Epithelial cell of prostate (primary cell): ENCODE data around the gene FOXD4L1.
"Not testable (repeated sequence)": the region's sequence is repeated elsewhere in the genome, so short reads cannot be mapped to it uniquely, and the experiment has no call there.

ENCODE experiments used
- DNase-seq: peaks from one replicate; pipeline ENCODE4 v3.0.0-alpha.2; 2011; ENCODE audit warnings: low read depth, low spot score
- H3K27ac ChIP-seq: fragments of 450-650 bp; 2 replicates; pipeline ENCODE4 v1.5.1; 2017; ENCODE audit warnings: mild to moderate bottlenecking

The FOXD4L1 gene

GRCh38 chr2:113498365-113498764 lies at the start of gene FOXD4L1:
Gene FOXD4L1, plus strand, starts transcription at chr2:113498665. Its CDS starts 592 bp downstream, at chr2:113499257.
- H3K27ac ChIP-seq, DNase-seq: not testable (repeated sequence)

GRCh38 chr2:113465770-113466169 lies 32.7 kb upstream of the FOXD4L1 start:
- H3K27ac ChIP-seq, DNase-seq: not testable (repeated sequence)

DNA sequence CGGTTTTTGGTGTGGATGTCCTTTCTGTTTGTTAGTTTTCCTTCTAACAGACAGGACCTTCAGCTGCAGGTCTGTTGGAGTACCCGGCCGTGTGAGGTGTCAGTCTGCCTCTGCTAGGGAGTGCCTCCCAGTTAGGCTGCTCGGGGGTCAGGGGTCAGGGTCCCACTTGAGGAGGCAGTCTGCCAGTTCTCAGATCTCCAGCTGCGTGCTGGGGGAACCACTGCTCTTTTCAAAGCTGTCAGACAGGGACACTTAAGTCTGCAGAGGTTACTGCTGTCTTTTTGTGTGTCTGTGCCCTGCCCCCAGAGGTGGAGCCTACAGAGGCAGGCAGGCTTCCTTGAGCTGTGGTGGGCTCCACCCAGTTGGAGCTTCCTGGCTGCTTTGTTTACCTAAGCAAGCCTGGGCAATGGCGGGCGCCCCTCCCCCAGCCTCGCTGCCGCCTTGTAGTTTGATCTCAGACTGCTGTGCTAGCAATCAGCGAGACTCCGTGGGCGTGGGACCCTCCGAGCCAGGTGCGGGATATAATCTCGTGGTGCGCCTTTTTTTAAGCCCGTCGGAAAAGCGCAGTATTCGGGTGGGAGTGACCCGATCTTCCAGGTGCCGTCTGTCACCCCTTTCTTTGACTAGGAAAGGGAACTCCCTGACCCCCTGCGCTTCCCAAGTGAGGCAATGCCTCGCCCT lies 21.6 kb upstream of the FOXD4L1 start:
- not testable (repeated sequence) for H3K27ac ChIP-seq, DNase-seq

- H3K27ac ChIP-seq, DNase-seq: not testable (repeated sequence)
Measured at GRCh38 chr2:113496527-113496926, 1.9 kb upstream of the FOXD4L1 start.

DNA sequence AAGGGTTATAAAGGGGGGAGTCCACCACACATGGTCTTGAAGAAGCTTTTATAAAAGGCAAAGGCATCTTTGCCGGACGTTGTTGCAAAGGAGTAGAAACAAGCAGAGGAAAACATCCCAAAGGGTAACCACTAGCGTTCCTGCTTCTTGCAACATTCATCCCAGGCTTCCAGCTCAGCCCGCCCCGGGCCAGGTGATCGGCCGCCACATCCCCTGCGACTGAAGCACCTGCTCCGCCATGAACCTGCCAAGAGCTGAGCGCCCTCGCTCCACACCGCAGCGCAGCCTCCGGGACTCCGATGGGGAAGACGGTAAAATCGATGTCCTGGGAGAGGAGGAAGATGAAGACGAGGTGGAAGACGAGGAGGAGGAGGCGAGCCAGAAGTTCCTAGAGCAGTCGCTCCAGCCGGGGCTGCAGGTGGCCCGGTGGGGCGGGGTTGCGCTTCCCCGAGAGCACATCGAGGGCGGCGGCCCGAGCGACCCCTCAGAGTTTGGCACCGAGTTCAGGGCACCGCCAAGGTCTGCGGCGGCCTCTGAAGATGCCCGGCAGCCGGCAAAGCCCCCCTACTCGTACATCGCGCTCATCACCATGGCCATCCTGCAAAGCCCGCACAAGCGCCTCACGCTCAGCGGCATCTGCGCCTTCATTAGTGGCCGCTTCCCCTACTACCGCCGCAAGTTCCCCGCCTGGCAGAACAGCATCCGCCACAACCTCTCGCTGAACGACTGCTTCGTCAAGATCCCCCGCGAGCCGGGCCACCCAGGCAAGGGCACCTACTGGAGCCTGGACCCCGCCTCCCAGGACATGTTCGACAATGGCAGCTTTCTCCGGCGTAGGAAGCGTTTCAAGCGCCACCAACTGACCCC lies 787 bp downstream of the FOXD4L1 start:
- not testable (repeated sequence) for H3K27ac ChIP-seq, DNase-seq

DNA sequence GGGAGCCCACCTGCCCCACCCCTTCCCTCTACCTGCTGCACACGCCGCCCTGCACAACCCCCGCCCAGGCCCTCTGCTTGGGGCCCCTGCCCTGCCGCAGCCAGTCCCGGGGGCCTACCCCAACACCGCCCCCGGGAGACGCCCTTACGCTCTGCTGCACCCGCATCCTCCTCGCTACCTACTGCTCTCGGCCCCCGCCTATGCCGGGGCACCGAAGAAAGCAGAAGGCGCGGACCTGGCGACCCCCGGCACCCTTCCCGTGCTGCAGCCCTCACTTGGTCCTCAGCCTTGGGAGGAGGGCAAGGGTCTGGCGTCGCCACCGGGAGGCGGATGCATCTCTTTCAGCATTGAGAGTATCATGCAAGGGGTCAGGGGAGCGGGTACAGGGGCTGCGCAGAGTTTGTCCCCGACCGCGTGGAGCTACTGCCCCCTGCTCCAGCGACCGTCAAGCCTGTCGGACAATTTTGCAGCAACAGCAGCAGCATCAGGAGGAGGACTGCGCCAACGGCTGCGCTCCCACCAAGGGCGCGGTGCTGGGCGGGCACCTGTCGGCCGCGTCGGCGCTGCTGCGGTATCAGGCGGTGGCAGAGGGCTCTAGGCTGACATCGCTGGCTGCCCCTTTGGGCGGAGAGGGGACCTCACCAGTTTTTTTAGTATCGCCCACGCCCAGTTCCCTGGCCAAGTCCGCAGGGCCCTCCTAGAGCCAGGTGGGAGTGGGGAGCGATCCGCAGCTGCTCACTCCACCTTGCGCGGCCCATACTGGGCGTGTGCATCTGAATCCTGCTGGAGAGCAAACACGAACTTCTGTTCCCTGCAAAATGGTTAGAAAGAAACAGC lies 1.6 kb downstream of the FOXD4L1 start:
- H3K27ac ChIP-seq, DNase-seq: not testable (repeated sequence)

- not testable (repeated sequence) for H3K27ac ChIP-seq, DNase-seq
Measured at GRCh38 chr2:113500723-113501038, 2.2 kb downstream of the FOXD4L1 start.

GRCh38 chr2:113502216-113503093 lies 4.0 kb downstream of the FOXD4L1 start:
- not testable (repeated sequence) for DNase-seq, H3K27ac ChIP-seq

GRCh38 chr2:113503094-113504042 lies 4.9 kb downstream of the FOXD4L1 start:
- not testable (repeated sequence) for H3K27ac ChIP-seq, DNase-seq

GRCh38 chr2:113504081-113504480 lies 5.6 kb downstream of the FOXD4L1 start:
- DNase-seq, H3K27ac ChIP-seq: not testable (repeated sequence)

- not testable (repeated sequence) for DNase-seq, H3K27ac ChIP-seq
Measured at GRCh38 chr2:113507394-113508140, 9.1 kb downstream of the FOXD4L1 start.

DNA sequence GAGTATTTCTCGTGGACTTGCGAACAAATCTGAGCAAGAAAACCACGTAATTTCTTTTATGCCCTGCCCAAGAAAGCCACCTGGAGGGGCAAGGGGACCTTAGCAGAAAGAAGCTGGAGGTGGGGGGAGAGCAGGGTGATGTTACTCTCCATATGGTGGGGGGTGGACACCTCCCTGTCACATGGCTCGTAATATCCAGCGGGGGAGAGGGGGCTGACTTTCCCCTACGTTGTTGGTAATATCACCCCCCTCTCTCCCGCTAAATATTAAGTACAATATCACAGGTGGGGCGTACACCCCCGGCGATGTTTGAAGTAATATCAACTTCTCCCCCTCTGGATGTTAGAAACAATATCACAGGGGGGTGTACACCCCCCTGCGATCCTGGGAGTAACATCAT lies 9.7 kb downstream of the FOXD4L1 start:
- not testable (repeated sequence) for H3K27ac ChIP-seq, DNase-seq

DNA sequence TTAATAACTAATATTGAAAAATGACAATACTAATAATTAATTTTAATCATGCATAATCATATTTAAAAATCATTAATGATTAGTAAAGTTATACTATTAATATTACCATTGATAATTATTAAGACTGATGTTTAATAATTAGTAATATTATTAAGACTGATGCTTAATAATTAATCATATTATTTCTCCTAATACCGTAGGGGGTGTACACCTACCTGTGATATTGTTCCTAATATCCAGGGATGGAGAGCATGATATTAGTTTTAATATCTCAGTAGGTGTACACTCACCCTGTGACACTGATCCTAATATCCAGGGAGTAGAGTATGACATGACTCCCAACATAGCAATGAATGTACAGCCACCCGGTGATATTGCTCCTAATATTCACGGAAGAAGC lies 12.4 kb downstream of the FOXD4L1 start:
- not testable (repeated sequence) for DNase-seq, H3K27ac ChIP-seq

DNA sequence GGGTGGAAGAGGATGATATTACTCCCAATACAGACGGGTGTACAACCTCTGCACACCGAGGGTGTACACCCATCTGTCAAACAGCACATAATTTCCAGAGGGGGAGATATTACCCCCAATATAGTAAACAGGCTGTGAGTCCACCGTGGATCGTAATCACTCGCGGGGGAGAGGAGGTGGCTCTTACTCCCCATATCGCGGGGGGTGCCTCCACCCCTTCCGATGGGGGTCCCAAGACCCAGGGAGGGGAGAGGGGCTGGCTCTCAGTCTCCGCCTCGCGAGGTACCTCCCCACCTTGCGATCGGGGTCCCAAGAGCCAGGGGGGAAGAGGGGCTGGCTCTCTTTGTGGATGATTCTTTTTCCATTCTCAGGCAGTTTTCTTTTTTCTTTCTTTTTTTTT lies 13.4 kb downstream of the FOXD4L1 start:
- not testable (repeated sequence) for DNase-seq, H3K27ac ChIP-seq

DNA sequence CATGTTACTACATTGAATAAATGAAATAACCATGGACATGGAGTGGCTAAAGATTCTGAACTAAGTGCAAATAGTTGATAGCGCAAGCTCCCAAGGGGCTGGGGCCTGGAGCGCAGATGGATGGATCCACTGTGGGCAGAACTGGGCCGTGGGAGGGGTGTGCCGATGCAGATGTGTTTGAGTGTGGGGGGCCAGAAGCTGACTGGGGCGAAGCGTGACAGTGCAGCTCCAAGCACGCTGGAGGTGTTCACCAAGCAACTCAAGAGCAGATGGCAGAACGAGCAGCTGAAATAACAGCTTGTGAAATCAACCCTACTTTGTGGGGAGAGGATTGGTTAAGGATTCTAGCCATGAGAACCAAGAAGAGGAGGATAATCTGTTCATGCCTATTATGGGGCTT lies 17.0 kb downstream of the FOXD4L1 start:
- DNase-seq, H3K27ac ChIP-seq: not testable (repeated sequence)

DNA sequence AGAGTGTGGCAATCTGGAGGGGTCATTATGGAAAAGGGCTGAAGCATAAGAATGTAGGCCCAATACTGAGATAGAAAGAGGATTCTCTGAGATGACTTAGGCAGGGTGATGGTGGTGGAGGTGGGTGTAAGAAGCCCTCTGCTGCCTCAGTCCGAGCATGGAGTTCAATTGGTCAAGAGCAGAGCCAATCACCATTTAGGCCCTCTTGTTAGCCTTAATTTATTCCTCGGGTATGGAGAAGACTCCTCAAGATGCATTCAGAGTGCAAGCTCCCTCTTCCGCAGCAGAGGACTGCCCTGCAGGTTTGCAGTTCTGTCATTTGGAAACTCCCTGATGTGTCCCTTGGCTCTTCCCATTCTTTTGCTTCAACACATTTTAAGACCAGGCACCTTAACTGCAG lies 17.5 kb downstream of the FOXD4L1 start:
- not testable (repeated sequence) for DNase-seq, H3K27ac ChIP-seq

DNA sequence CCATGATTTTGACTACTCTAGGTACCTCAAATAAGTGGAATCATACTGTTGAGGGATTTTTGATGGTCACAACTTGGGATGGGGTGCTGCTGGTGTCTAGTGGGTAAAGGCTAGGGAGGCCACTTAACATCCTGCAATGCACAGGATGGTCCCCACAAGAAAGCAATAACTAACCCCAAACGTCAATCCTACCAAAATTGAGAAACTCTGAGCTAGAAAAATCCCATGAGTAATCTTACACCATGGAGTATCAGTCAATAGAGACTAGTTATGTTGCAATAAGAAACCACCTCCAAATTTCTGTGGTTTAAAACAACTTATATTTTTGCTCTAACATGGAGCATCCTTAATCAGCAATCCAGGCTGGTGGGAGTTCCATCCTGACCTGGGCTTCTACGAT lies 18.6 kb downstream of the FOXD4L1 start:
- not testable (repeated sequence) for DNase-seq, H3K27ac ChIP-seq

DNA sequence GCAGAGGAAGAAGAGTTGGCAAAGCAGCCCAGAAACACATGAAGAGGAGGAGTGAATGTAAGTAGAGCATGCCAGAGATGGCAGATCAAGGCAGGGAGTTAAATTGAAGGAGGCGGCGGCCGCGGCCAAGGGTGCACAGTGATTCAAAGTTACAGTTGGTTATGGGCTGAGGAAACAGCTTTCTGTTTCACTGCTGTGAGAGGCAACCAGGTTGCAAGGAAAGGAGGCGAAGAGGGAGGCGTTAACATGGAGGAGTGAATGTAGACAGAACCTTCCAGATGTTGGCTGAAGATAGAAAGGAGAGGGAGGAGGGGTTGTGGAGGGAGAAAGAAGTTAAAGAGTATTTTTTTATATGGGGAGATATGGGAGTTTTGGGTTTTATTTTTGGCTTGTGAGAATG lies 22.4 kb downstream of the FOXD4L1 start:
- not testable (repeated sequence) for DNase-seq, H3K27ac ChIP-seq
